ENCODE results near the gene IGFBP6.
A peak's percentile ranks its signal among the peaks of the same experiment; 100 is the strongest.
"Not testable (repeated sequence)": the region's sequence is repeated elsewhere in the genome, so short reads cannot be mapped to it uniquely, and the experiment has no call there.

The IGFBP6 gene

GRCh38 chr12:53071591-53072551, 25.6 kb upstream of the IGFBP6 start:
- DNase-seq: no peak

- DNase-seq: no peak
Observed at GRCh38 chr12:53073881-53074280, 23.6 kb upstream of the IGFBP6 start.

- DNase-seq: no peak
Observed at GRCh38 chr12:53074283-53074998, 23.0 kb upstream of the IGFBP6 start.

DNA sequence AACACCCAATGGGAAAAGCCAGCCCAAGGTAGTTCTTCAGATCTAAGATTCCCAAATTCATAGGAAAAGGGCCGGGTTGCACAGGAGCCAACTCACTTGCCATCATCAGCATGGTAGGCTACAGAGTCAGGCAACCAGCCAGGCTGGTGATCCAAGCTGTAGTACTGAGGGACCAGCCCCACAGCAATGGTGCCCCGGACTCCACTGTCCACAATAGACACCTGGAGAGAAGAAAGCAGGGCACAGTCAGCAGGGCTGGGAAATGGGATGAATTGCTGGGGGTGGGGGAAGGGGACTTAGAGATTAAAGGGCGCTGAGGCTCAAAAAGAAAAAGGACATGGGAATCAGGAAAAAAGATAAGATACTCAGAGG, 22.5 kb upstream of the IGFBP6 start:
- DNase-seq: no peak

- no peak for DNase-seq
Observed at GRCh38 chr12:53076461-53076860, 21.0 kb upstream of the IGFBP6 start.

GRCh38 chr12:53077030-53077429, 20.4 kb upstream of the IGFBP6 start:
- DNase-seq: no peak

GRCh38 chr12:53078425-53079225, 18.8 kb upstream of the IGFBP6 start:
- DNase-seq: no peak

- DNase-seq: peak; percentile 91
Observed at GRCh38 chr12:53079226-53080117, 18.0 kb upstream of the IGFBP6 start, which contains the start of gene SPRYD3. Gene SPRYD3 (minus strand): TSS chr12:53079390. CDS start chr12:53079333, 57 bp downstream.

GRCh38 chr12:53082637-53083175, 14.8 kb upstream of the IGFBP6 start:
- no peak for DNase-seq

GRCh38 chr12:53086361-53086760, 11.1 kb upstream of the IGFBP6 start:
- DNase-seq: no peak

- no peak for DNase-seq
Observed at GRCh38 chr12:53090105-53090504, 7.4 kb upstream of the IGFBP6 start.

DNA sequence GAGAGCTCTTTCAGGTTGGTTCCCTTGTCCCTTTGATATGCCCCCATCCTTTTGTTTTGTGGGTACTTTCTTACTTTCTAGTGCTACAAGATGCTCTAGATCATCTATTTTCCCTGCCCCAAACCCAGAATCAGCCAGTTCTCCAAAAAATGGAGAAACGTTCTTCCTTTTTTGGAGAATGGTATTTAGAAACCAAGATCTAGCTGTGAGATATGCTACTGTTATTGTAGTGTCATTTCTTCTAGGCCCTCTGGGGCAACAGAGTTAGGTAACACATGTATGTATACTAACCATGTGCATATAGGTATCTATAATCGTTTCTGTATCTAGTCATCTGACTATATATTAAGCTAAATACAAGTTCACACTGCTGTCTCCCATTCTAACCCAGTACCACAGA, 6.9 kb upstream of the IGFBP6 start:
- no peak for DNase-seq

GRCh38 chr12:53091756-53092155, 5.7 kb upstream of the IGFBP6 start:
- DNase-seq: no peak

GRCh38 chr12:53093777-53094393, 3.6 kb upstream of the IGFBP6 start:
- DNase-seq: peak; percentile 74

GRCh38 chr12:53094394-53094787, 3.1 kb upstream of the IGFBP6 start:
- DNase-seq: no peak

DNA sequence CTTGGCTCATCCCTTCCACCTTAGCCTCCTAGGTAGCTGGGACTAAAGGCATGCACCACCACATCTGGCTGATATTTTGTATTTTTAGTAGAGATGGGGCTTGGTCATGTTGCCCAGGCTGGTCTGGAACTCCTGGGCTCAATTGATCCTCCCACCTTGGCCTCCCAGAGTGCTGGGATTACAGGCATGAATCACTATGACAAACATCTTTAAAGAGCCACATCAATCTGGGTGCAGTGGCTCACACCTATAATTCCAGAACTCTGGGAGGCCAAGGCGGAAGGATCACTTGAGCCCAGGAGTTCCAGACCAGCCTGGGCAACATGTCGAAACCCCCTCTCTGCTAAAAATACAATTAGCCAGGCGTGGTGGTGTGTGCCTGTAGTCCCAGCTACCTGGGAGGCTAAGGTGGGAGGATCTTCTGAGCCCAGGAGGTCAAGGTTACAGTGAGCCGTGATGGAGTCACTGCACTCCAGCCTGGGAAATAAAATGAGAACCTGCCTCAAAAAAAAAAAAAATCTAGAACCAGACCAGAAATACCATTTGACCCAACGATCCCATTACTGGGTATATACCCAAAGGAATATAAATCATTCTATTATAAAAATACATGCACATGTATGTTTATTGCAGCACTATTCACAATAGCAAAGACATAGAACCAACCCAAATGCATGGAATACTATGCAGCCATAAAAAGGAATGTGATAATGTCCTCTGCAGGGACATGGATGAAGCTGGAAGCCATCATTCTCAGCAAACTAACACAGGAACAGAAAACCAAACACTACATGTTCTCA, 2.5 kb upstream of the IGFBP6 start:
- not testable (repeated sequence) for DNase-seq

GRCh38 chr12:53095596-53095895, 1.9 kb upstream of the IGFBP6 start:
- DNase-seq: not testable (repeated sequence)

- peak; percentile 19 for DNase-seq
Observed at GRCh38 chr12:53096089-53096741, 1.3 kb upstream of the IGFBP6 start.

- DNase-seq: no peak
Observed at GRCh38 chr12:53096759-53097158, 708 bp upstream of the IGFBP6 start.

DNA sequence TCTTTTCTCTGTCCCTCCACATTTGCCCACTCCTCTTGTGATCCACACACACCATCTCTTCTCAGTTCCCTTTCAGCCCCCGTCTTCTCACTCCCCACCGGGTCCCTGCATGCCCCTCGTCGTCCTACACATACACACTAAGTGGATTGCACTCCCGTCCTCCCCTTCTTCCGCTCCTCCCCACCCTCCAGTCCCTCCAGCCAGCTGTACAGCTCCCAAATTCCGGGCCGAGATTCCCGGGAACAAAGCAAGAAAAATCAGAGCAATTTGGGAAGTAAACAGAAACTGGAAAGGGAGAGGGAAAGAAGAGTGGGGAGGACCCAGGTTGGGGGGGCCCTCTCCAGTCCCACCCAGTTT, 282 bp upstream of the IGFBP6 start:
- DNase-seq: no peak

Measured in MV-4-11 (cell line).